Nephron (organoid): Measurements from ENCODE around the gene KASH5.

Source experiments
- H3K27ac Mint-ChIP-seq, 3 experiments: 2 replicates each; pipeline ENCODE4 v1.8.0; 2020; ENCODE audit warnings: mixed read lengths in 3 of 3, mild to moderate bottlenecking in 2 of 3, moderate library complexity in 1 of 3
- H3K27me3 Mint-ChIP-seq: 2 replicates; pipeline ENCODE4 v1.8.0; 2021; ENCODE audit warnings: low read depth, mild to moderate bottlenecking, moderate library complexity, mixed read lengths
- H3K36me3 Mint-ChIP-seq: 2 replicates; pipeline ENCODE4 v1.8.0; 2020; ENCODE audit warnings: low read depth, mixed read lengths
- H3K4me1 Mint-ChIP-seq: 2 replicates; pipeline ENCODE4 v1.8.0; 2020; ENCODE audit warnings: mixed read lengths
- H3K4me3 Mint-ChIP-seq, 3 experiments: 2 replicates each; pipeline ENCODE4 v1.8.0; 2020; ENCODE audit warnings: mild to moderate bottlenecking in 3 of 3, mixed read lengths in 3 of 3, moderate library complexity in 2 of 3
- H3K9me3 Mint-ChIP-seq: 2 replicates; pipeline ENCODE4 v1.8.0; 2020; ENCODE audit warnings: mixed read lengths
- TF ChIP-seq, protein P1 (sequence below), 3 experiments: fragments of 200-600 bp; sonication (generic); IDR thresholded peaks; one replicate each; pipeline ENCODE4 v1.5.0; 2021; ENCODE audit warnings: antibody characterized with exemption in 3 of 3; ENCODE audit not compliant: unreplicated experiment in 3 of 3

The KASH5 gene

DNA sequence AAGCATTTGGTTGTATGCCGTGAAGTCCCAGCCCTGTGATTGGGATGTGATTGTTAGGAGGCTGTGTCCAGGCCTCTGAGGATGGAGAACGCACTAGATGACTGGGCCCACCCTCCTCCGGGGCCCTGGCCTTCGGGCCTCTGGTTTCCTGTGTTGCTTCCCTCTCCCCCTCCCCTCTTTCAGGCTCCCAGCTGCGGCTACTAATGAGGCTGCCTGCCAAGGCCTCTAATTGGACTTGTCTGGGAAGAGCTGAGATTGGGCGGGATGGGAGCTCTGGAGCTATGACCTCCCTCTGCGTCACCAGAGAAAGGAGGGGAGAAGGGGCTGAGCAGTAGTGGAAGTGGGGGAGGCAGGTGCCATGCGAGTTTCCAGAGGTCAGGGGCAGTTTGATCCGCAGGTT lies 25.3 kb downstream of the KASH5 start:
- Mint-ChIP-seq H3K9me3 (no peaks in the 10 kb centered on the region), H3K27me3 (peaks cover 31% of the 10 kb centered on the region), H3K4me3 (peak overlapping the region; percentile 2 to 21 (median 6)), H3K4me1 (peaks cover 45% of the 10 kb centered on the region), H3K36me3 (no peaks in the 10 kb centered on the region), H3K27ac (peak overlapping the region; percentile 67 to 90 (median 81))
- TF ChIP-seq, protein P1, sequence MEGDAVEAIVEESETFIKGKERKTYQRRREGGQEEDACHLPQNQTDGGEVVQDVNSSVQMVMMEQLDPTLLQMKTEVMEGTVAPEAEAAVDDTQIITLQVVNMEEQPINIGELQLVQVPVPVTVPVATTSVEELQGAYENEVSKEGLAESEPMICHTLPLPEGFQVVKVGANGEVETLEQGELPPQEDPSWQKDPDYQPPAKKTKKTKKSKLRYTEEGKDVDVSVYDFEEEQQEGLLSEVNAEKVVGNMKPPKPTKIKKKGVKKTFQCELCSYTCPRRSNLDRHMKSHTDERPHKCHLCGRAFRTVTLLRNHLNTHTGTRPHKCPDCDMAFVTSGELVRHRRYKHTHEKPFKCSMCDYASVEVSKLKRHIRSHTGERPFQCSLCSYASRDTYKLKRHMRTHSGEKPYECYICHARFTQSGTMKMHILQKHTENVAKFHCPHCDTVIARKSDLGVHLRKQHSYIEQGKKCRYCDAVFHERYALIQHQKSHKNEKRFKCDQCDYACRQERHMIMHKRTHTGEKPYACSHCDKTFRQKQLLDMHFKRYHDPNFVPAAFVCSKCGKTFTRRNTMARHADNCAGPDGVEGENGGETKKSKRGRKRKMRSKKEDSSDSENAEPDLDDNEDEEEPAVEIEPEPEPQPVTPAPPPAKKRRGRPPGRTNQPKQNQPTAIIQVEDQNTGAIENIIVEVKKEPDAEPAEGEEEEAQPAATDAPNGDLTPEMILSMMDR (IDR thresholded peaks at IDR 0.05; ENCODE audit: unreplicated experiment in 3 of 3) = no peak

DNA sequence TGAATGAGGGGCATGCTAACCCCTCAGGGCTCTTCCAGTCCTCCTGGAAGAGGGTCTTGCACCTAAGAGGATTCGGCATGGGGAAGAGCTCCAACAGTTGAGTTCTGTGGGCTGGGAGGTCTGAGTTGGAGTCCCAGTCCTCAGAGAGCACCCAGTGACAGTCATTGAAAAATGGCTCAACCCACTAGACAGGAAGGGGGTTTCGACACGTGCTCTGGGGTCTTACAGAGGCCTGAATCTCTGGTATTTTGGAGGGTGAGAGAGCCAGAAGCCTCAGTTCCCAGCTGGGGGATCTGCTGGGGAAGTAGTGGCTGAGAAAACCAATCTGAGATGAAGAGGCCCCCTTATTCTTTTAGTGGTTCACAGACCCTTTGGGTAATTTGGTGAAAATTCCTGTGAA lies 26.2 kb downstream of the KASH5 start:
- peak overlapping the region in 2 of 3 experiments; percentile 55 to 90 for H3K27ac Mint-ChIP-seq
- H3K9me3 Mint-ChIP-seq = no peaks in the 10 kb centered on the region
- H3K4me1 Mint-ChIP-seq = peaks cover 40% of the 10 kb centered on the region
- TF ChIP-seq, protein P1 (IDR thresholded peaks at IDR 0.05; ENCODE audit: unreplicated experiment in 3 of 3) = no peak
- H3K27me3 Mint-ChIP-seq = peaks cover 37% of the 10 kb centered on the region
- H3K4me3 Mint-ChIP-seq = no peak overlapping the region
- no peaks in the 10 kb centered on the region for H3K36me3 Mint-ChIP-seq

DNA sequence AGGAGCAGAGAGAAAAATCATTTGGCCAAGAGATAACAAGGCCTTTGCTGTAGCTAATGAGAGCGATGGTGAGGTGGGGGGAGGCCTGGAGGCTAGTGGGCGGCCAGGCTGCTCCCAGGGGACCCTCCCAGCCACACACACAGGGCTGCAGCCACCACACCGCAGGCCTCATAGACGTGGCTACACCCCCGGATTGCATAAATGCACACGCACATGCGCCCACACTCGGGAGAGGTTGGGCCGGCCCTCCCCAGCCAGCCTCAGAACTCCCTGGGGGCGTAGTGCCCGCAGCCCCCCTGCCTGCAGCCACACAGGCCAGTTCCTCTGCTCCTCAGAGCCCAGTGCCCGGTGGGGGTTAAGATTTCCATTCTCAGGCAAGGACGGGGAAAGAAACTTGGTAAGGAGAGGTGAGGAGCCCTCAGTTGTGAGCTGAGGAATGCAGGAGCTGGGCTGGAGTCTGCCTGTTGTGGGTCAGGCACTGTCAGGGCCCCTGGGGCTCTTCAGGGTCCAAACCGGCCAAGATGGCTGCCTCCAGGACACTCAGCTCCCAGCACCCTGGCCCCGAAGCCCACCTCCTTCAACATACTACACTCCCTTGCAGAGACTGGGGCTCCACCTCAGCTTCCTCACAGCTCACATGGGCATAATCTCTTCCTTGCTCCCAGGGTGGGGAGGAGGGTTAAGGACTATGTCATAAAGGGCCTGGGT lies 27.2 kb downstream of the KASH5 start:
- peaks cover 45% of the 10 kb centered on the region for H3K4me1 Mint-ChIP-seq
- TF ChIP-seq, protein P1 (IDR thresholded peaks at IDR 0.05; ENCODE audit: unreplicated experiment in 3 of 3) = no peak
- peak overlapping the region in 2 of 3 experiments; percentile 40 to 46 for H3K27ac Mint-ChIP-seq
- no peaks in the 10 kb centered on the region for H3K9me3 Mint-ChIP-seq
- peaks cover 44% of the 10 kb centered on the region for H3K27me3 Mint-ChIP-seq
- H3K36me3 Mint-ChIP-seq = no peaks in the 10 kb centered on the region
- H3K4me3 Mint-ChIP-seq = no peak overlapping the region

DNA sequence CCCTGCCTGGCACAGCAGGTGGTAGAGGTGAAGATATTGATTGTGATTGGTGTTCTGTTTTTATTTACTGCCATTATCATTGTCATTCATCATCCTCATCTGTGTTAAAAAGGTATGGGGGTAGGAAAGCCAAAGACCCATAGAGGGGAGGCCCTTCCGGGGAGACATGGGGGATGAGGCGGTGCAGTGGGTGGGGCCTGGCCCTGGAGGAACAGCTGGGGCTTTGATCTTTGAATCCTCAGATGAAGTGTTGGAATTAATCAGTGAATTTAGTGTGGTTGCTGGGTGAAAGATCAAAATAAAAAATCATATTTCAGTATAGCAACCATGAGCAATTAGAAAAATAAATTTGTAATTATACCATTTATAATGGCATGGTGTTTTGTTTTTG lies 27.8 kb downstream of the KASH5 start:
- H3K9me3 Mint-ChIP-seq = no peaks in the 10 kb centered on the region
- H3K4me1 Mint-ChIP-seq = peaks cover 49% of the 10 kb centered on the region
- no peaks in the 10 kb centered on the region for H3K36me3 Mint-ChIP-seq
- H3K27me3 Mint-ChIP-seq = peaks cover 49% of the 10 kb centered on the region
- TF ChIP-seq, protein P1 (IDR thresholded peaks at IDR 0.05; ENCODE audit: unreplicated experiment in 3 of 3) = no peak
- no peak overlapping the region for H3K4me3 Mint-ChIP-seq
- peak overlapping the region in 1 of 3 experiments; percentile 41 for H3K27ac Mint-ChIP-seq

DNA sequence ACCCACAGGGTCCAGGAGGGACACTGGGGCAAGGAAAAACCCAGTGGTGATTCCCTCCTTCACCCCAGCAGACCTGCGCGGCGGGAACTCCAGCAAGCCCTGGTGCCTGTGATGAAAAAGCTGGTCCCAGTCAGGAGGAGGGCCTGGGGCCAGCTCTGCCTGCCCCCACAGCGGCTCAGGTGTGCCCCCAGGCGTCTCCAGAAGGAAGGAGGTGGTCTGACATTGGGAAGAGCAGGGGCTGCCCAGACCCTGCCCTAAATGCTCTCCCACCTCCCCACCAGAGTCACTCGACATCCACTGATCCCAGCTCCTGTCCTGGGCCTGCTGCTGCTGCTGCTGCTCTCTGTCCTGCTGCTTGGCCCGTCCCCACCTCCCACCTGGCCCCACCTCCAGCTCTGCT lies 29.0 kb downstream of the KASH5 start:
- H3K27me3 Mint-ChIP-seq = peaks cover 56% of the 10 kb centered on the region
- peaks cover 53% of the 10 kb centered on the region for H3K4me1 Mint-ChIP-seq
- H3K4me3 Mint-ChIP-seq = no peak overlapping the region
- H3K9me3 Mint-ChIP-seq = no peaks in the 10 kb centered on the region
- TF ChIP-seq, protein P1 (IDR thresholded peaks at IDR 0.05; ENCODE audit: unreplicated experiment in 3 of 3) = no peak
- no peaks in the 10 kb centered on the region for H3K36me3 Mint-ChIP-seq
- no peak overlapping the region for H3K27ac Mint-ChIP-seq

DNA sequence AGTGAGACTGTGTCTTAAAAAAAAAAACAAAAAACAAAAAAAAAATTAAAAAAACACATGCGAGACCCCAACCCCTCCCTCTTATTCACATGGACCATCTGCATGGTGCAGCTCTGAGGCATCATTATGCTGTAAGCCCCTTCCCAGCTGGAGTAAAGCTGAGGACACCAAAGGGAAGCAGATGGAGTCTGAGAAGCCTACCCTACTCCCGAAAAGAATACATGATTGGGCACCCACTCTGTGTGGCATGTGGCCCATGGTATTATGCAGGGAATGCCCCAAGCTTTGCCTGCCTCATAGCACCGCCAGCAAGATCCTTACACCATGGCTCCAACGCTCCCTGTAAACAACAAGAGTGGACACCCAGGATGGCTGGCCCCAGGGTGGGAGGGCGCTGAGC lies 30.5 kb downstream of the KASH5 start:
- Mint-ChIP-seq H3K4me1 (peaks cover 47% of the 10 kb centered on the region), H3K9me3 (peaks cover under 1% of the 10 kb centered on the region), H3K27me3 (peaks cover 69% of the 10 kb centered on the region), H3K36me3 (no peaks in the 10 kb centered on the region), H3K4me3 (no peak overlapping the region), H3K27ac (no peak overlapping the region)
- TF ChIP-seq, protein P1 (IDR thresholded peaks at IDR 0.05; ENCODE audit: unreplicated experiment in 3 of 3) = no peak
